DMS 273 (cell line): ENCODE data around the gene CPNE2.
"Not testable (repeated sequence)": the region's sequence is repeated elsewhere in the genome, so short reads cannot be mapped to it uniquely, and the experiment has no call there.

ENCODE experiments used
- DNase-seq: peaks from one replicate; lab custom pipeline; 2025; ENCODE audit not compliant: unreplicated experiment; lab: John Stamatoyannopoulos, UW

The CPNE2 gene

GRCh38 chr16:57166451-57166850 lies 74.1 kb downstream of the CPNE2 start:
- no peak for DNase-seq

- no peak for DNase-seq
Observed at GRCh38 chr16:57166951-57167350, 74.6 kb downstream of the CPNE2 start.

DNA sequence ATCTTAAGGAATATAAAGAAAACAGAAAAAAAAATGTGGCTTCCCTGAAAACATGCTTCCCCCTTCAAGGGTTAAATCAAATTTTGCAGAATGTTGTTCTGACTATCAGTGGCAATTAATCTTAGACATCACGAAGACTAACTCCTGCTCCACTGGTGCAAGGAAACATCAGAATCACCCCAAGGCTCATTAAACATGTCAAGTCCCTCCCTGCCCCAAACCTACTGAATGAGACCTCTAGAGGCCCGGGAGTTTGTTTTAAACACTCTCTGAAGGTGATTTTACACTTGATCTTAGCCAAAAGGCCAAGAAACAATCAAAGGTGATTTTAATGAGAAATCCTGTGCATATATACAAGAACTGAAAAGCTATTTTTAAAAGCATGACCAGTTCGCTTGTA lies 75.2 kb downstream of the CPNE2 start:
- no peak for DNase-seq

DNA sequence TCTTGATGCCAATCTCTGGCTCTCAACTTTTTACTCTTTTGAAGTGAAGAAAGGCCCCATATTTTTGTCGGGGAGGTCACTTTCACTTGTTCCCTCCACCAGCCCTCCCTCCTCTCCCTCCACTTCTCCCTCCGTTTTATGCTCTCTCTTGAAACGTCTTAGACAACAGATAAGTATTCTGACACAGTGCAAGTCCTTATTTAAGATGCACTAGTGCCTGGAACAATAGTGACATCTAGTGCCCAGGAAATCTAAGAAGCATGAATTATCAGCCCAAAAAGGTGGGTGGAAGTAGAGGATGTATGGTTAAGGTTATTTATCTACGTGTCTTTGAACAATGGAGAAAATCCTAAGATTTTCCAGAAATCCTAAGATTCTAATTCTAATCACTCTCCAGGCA lies 75.6 kb downstream of the CPNE2 start:
- peak; percentile 67 for DNase-seq

GRCh38 chr16:57169327-57169726 lies 76.9 kb downstream of the CPNE2 start:
- no peak for DNase-seq

DNA sequence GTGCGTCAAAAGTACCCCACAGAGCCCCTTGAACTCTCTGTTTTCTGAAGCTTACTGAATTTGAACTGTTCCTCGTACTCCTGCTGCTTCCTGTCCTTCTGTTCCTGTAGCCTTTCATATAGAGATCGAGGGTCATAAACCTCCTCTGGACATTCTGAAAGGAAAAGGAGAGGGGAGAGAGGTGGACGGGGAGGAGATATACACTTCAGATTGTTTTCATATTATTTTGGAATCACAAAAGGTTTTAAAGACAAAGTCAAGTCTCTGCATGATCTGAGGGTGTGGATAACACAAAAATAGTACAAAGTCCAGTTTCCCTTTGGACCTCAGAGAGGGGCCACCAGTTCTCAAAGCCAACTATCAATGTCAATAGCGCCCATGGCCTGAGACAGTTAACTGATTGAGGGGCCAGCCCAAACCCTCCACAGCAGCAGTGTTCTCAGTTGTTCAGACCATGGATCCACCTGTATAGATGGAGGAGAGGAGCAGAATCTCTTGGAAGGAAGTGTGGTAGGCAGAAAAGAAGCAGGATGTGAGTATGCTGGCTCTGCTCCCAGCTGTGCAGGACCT lies 80.4 kb downstream of the CPNE2 start:
- DNase-seq = no peak

DNA sequence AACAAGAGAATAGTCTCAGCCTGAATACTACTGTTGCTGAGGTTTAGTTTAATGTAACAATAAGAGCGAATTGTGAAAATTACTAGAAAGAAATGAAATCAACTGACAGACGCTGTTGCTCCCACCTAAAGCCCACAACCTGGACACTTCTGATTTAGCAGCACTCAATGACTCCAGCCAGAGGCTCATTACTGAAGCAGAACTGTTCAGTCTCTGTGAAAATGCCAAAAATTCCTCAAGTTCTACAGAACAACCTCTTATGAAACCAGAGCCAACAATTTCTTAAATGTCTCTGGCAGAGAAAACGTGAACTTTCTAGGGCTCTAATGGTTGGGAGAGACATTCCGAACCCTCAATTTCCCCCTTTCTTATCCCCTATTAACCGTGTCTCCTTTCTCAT lies 83.5 kb downstream of the CPNE2 start:
- DNase-seq = no peak

- no peak for DNase-seq
Observed at GRCh38 chr16:57178196-57178595, 85.8 kb downstream of the CPNE2 start.

DNA sequence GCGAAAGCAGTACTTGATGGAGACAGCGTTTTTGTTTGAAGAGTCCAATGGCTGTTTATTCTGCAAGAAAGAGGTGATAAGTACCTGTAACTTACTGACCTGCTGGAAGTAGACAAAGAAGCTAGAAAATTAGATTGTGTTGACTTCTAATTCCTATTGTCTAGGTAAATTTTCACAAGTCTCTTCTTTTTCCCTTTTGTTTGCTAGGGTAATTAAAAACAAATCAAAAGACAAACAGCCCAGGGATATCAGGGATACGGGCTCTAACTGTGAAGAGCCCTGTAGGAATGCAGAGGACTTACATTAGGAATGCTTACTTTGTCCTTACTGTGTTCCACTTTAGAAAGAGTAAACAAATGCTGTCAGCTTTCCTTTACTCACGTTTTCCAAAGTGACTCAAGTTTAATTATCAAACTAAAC lies 86.4 kb downstream of the CPNE2 start:
- no peak for DNase-seq

GRCh38 chr16:57179215-57179828 lies 86.9 kb downstream of the CPNE2 start:
- no peak for DNase-seq

DNA sequence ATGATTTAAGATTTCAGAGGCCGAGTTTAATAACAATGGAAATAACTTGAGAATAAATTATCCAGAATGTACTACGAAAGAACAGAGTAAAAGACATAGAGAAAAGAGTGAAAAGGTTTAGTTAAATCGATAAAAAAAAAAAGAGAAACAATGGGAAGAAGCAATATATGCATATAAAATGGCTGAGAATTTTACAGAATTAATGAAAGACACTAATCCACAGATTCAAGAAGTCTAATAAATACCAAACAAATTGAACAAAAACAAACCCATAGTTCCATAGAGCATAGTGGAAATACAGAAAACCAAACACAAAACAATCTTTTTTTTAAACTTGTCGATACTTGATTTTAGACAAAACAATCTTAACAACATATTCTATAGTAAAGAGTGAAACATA lies 91.7 kb downstream of the CPNE2 start:
- DNase-seq = no peak

DNA sequence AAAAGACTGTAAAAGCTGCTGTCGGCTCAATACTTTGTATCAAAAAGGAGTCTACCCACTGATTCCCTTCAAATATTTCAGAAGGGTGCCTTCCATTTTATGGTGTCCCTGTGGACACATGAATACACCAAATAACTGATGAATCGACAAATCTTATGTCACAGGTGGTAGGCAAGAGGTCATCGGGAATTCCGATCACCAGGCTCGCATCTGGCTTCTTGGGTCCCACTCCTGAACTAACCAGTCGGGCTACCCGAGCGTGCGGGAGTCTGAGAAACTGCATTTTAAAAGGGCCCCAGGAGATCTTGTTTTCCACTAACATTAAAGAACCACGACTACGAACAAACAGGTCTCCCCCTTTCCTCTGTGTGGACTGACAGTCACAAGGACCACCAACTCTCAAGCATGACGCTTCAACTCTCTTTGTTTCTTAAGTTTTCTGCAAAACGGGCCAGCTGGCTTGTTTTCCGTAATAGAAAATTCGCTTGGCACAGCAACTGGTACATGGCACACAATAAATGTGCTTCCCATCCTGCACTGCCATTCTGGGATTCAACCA lies 92.6 kb downstream of the CPNE2 start:
- peak; percentile 58 for DNase-seq

- peak; percentile 82 for DNase-seq
Observed at GRCh38 chr16:57185446-57185944, 93.1 kb downstream of the CPNE2 start.

DNA sequence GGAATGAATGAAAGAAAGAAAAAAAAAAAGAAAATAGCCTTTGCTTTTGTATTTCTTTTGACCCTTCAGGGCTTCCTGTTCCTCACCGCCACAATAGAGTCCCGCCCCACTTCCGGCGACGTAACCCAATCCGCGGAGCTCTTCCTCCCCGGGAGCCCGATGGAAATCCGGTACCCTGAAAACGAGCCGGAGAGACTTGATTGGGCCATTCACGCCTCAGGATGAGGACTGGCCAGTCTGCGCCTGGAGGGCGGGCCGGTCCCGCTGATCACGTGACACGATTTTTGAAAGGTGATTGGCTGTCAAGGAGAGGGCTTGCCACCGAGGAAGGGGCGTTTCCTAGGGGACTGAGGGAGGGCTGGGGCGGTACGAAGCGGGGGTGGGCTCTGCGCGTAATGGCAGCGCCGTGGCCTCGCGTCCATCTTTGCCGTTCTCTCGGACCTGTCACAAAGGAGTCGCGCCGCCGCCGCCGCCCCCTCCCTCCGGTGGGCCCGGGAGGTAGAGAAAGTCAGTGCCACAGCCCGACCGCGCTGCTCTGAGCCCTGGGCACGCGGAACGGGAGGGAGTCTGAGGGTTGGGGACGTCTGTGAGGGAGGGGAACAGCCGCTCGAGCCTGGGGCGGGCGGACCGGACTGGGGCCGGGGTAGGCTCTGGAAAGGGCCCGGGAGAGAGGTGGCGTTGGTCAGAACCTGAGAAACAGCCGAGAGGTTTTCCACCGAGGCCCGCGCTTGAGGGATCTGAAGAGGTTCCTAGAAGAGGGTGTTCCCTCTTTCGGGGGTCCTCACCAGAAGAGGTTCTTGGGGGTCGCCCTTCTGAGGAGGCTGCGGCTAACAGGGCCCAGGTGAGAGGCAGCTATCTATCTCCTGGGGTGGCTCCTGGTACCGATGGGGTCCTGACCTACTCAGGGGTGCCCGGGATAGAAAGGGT lies 93.8 kb downstream of the CPNE2 start, which contains the start of the genes PSME3IP1 and RSPRY1:
TSS of gene PSME3IP1 (minus strand) at position 95 of the 927 bp plus-strand sequence. CDS start 12,185 bp downstream, outside the sequence.
TSS of gene RSPRY1 (plus strand) at position 385 of the 927 bp plus-strand sequence. CDS start 18,330 bp downstream, outside the sequence.
- DNase-seq = peak; percentile 100

GRCh38 chr16:57186872-57187854 lies 94.8 kb downstream of the CPNE2 start:
- peak; percentile 82 for DNase-seq

- DNase-seq = not testable (repeated sequence)
Observed at GRCh38 chr16:57187902-57188710, 95.7 kb downstream of the CPNE2 start.

DNA sequence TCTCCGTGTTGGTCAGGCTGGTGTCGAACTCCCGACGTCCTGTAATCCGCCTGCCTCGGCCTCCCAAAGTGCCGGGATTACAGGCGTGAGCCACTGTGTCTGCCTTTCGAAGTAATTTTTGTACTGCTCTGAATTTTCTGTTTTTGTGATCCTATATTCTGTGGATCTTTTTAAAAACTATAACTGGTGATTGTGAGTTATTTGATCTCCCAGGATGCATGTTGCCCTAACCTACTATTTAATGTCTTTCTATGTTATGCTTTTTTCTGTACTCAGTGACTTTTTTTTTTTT lies 96.3 kb downstream of the CPNE2 start:
- no peak for DNase-seq

DNA sequence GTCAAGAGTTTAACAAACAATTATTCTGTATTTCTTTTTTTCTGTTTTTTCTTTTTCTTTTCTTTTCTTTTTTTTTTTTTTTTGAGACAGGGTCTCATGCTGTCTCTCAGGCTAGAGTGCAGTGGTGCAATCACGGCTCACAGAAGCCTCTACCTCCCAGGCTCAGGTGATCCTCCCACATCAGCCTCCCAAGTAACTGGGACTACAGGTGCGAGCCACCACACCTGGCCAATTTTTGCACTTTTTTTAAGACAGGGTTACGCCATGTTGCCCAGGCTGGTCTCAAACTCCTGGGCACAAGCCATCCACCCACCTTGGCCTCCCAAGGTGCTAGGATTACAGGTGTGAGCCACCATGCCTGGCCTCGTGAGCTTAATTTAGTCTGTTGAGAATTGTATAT lies 97.1 kb downstream of the CPNE2 start:
- not testable (repeated sequence) for DNase-seq

DNA sequence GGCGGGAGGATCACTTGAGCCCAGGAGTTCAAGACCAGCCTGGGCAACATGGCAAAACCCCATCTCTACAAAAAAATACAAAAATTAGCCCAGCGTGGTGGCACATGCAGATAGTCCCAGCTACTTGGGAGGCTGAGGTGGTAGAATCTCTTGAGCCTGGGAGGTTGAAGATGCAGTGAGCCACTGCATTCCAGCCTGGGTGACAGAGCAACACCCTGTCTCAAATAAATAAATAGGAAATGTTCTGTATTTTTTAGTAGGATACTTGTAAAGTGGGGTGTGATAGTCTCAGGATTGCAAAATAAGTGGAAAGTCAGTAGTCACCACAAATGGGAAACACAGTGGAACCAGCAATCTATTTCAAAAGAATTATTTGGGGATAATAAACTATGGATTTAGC lies 97.8 kb downstream of the CPNE2 start:
- DNase-seq = no peak
